ENCODE data around the gene ELK3. TPM values are rescaled to one million over a fixed set of nuclear protein-coding genes. Genes with fewer than 3 reads are reported as not detected.
A peak's percentile ranks its signal among the peaks of the same experiment; 100 is the strongest.

ELK3 gene
- total and polyA plus RNA-seq, 8 donors, result 2.2 to 21.7 (median 12.7) TPM

DNA sequence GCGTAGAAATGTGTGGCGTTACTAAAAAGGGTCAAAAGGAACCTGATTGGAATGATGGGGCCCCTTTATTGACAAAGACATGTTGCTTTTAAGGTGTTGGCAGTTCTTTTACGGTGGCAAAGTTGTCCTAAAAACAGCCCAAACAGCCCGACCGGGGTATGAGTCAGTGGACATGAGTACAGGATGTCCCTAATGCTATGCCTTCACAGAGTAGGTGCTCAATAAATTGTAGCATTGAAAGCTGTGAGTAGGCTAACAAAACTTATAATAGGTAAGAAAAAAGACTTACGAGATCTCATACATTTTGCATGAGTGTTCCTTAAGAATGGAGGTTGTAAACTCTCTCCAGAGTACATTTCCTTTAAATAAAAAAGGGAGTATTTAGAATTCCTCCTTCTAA, 2.6 kb downstream of the ELK3 start:
- Histone ChIP-seq H3K27ac (peak overlapping the region in 4 of 5 donors; percentile 84 to 91 (median 86)), H3K4me1 (peaks cover 9 to 56% (median 36%) of the 10 kb centered on the region in 4 donors), H3K9me3 (no peaks in the 10 kb centered on the region), H3K27me3 (no peaks in the 10 kb centered on the region), H3K4me3 (peak overlapping the region in 3 of 4 donors; percentile 80 to 92 (median 88)), H3K36me3 (no peaks in the 10 kb centered on the region)
- intact Hi-C loops (cut with DNase I; ENCODE audit: low total_unique reads), result no loop called here
- WGBS, 5 donors, result 66 to 85% (median 76%) methylated on average over 6 of the region's 6 CpGs
- TF ChIP-seq POLR2A (IDR thresholded peaks at IDR 0.05) (no peak), EP300 (IDR thresholded peaks at IDR 0.05) (no peak), POLR2AphosphoS5 (IDR thresholded peaks at IDR 0.05) (no peak)
- TF ChIP-seq, protein P1, sequence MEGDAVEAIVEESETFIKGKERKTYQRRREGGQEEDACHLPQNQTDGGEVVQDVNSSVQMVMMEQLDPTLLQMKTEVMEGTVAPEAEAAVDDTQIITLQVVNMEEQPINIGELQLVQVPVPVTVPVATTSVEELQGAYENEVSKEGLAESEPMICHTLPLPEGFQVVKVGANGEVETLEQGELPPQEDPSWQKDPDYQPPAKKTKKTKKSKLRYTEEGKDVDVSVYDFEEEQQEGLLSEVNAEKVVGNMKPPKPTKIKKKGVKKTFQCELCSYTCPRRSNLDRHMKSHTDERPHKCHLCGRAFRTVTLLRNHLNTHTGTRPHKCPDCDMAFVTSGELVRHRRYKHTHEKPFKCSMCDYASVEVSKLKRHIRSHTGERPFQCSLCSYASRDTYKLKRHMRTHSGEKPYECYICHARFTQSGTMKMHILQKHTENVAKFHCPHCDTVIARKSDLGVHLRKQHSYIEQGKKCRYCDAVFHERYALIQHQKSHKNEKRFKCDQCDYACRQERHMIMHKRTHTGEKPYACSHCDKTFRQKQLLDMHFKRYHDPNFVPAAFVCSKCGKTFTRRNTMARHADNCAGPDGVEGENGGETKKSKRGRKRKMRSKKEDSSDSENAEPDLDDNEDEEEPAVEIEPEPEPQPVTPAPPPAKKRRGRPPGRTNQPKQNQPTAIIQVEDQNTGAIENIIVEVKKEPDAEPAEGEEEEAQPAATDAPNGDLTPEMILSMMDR (IDR thresholded peaks at IDR 0.05), result no peak
- DNase-seq, result no peak

DNA sequence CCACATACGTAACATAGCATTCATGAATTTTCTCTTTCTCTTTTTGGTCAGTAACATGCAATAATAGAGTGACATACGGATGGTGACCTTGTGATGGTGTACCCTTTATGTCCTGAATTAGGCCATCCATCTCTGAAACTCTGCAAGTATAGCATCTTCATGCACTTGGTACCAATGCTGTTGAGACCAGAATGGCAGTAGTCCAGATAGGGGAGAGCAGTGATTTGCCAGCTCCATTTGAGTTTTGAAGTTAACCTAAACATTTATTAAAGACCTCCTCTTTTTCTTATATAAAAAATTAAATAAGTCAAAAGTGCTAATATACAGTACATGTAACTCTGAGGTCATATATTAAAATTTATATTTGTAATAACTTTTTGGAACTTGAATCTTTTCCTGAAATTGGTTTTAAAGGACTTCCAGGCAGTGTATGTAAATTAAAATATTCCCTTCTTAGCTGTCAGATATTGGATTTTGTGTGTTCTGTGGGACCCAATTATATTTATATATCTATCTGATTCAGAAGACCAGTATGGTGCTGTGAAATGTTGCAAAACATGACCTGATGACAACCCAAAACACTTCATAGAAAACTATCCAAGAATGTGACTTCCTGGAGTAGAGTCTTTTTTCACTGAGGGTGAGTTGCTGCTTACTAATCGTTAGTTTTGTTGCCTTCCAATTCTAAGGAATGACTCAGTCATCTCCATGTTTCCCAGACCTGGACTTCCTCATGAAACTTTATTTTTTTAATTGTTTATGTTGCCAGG, 3.5 kb downstream of the ELK3 start:
- Histone ChIP-seq H3K9me3 (no peaks in the 10 kb centered on the region), H3K4me1 (peaks cover 9 to 54% (median 36%) of the 10 kb centered on the region in 4 donors), H3K36me3 (no peaks in the 10 kb centered on the region), H3K4me3 (no peak overlapping the region), H3K27me3 (no peaks in the 10 kb centered on the region), H3K27ac (peak overlapping the region; percentile 58 to 91 (median 84))
- intact Hi-C loops (cut with DNase I; ENCODE audit: low total_unique reads), result no loop called here
- no peak for DNase-seq
- no peak for TF ChIP-seq POLR2A (IDR thresholded peaks at IDR 0.05)
- TF ChIP-seq POLR2AphosphoS5 (IDR thresholded peaks at IDR 0.05), result peak in 2 of 3 donors; percentile 38 to 83
- WGBS, 5 donors, result 26 to 48% (median 30%) methylated on average over 3 of the region's 3 CpGs

DNA sequence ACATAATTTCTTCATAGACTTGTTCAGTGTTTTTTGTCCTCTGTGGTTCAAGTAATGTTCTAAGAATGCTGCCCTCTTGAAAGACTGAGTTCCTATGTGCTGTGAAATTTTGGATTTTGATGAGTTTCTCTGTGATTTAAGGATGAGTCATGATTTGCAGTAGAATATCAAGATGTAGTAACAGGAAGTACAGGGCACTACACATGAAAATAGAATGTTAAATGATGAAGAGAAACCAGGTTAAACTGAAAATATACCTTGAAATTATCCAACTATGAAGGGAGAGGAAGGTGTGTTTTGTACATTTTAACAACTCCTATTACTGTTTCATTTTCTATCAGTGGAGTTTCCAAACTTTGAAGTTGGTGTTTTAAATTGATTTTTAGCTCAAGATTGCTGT, 4.8 kb downstream of the ELK3 start:
- TF ChIP-seq, protein P1 (IDR thresholded peaks at IDR 0.05), result no peak
- TF ChIP-seq EP300 (IDR thresholded peaks at IDR 0.05) (no peak), POLR2AphosphoS5 (IDR thresholded peaks at IDR 0.05) (no peak), POLR2A (IDR thresholded peaks at IDR 0.05) (no peak)
- H3K36me3 ChIP-seq, result no peaks in the 10 kb centered on the region
- no peak for DNase-seq
- no peak overlapping the region for H3K4me3 ChIP-seq
- peaks cover 9 to 41% (median 31%) of the 10 kb centered on the region in 4 donors for H3K4me1 ChIP-seq
- no peaks in the 10 kb centered on the region for H3K9me3 ChIP-seq
- no peaks in the 10 kb centered on the region for H3K27me3 ChIP-seq
- H3K27ac ChIP-seq, result peak overlapping the region in 4 of 5 donors; percentile 34 to 91 (median 72)
- intact Hi-C loops (cut with DNase I; ENCODE audit: low total_unique reads), result no loop called here

DNA sequence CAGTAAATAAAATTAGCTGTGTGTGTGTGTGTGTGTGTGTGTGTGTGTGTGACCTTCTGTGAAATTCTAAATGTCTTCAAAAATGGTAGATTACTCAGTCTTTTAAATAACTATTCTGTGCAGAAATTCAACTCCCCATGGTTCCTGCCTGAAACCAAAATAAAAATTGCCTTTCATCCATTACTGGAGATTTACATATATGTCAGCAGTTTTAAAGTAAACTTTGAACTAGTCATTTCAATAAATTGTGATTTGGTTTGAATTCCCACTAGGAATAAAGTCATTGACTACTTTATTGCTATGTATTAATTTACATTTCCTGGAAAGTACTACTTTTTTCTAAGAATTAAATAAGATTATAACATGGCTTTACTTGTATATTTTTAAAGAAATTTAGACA, 5.3 kb downstream of the ELK3 start:
- no peak for DNase-seq
- intact Hi-C loops (cut with DNase I; ENCODE audit: low total_unique reads), result no loop called here
- peaks cover 9 to 41% (median 30%) of the 10 kb centered on the region in 4 donors for H3K4me1 ChIP-seq
- H3K36me3 ChIP-seq, result no peaks in the 10 kb centered on the region
- no peak overlapping the region for H3K4me3 ChIP-seq
- no peaks in the 10 kb centered on the region for H3K27me3 ChIP-seq
- TF ChIP-seq EP300 (IDR thresholded peaks at IDR 0.05) (no peak), POLR2A (IDR thresholded peaks at IDR 0.05) (no peak), POLR2AphosphoS5 (IDR thresholded peaks at IDR 0.05) (no peak)
- TF ChIP-seq, protein P1 (IDR thresholded peaks at IDR 0.05), result no peak
- H3K27ac ChIP-seq, result peak overlapping the region in 4 of 5 donors; percentile 17 to 91 (median 60)
- H3K9me3 ChIP-seq, result no peaks in the 10 kb centered on the region

Measured in stomach (tissue), 9 donors.